B cell (primary cell): ENCODE measurements around the gene SMC1B. TPM values are rescaled to one million over a fixed set of nuclear protein-coding genes. Genes with fewer than 3 reads are reported as not detected.

Source experiments
- ATAC-seq: fragments of 200-7000 bp; cut with Tn5 transposase; one replicate; pipeline ENCODE4 v1.10.0; 2021; ENCODE audit warnings: low read depth, mild to moderate bottlenecking, moderate number of reproducible peaks, moderate library complexity
- CTCF ChIA-PET: fragments of 350-600 bp; sonication (Branson Sonifier 250); formaldehyde crosslinking; loops from one replicate; lab custom pipeline; 2021; ENCODE audit warnings: antibody characterized with exemption, inconsistent platforms; lab: Charles Lee
- POLR2A ChIA-PET: fragments of 350-600 bp; sonication (Branson Sonifier 250); formaldehyde crosslinking; loops from one replicate; lab custom pipeline; 2021; ENCODE audit warnings: antibody characterized with exemption; lab: Charles Lee
- DNase-seq: peaks from one replicate; pipeline ENCODE4 v3.0.0; 2013
- H2AFZ ChIP-seq: 2 replicates; pipeline ENCODE4 v1.6.1; 2012; ENCODE audit warnings: mild to moderate bottlenecking, low read depth, low read length; ENCODE audit not compliant: insufficient read depth, poor library complexity, severe bottlenecking
- H3K27ac ChIP-seq, 2 donors: 1 replicate in 1 of 2; 2 replicates in 1 of 2; pipeline ENCODE4 v1.5.1; 2012 to 2013; ENCODE audit warnings: low read length in 2 of 2, mild to moderate bottlenecking in 2 of 2, moderate library complexity in 1 of 2
- H3K27me3 ChIP-seq, 4 experiments: fragments of 200-600 bp in 1 of 4; sonication (generic) in 1 of 4; replicated peaks in 1 of 4; 1 replicate in 2 of 4; 2 replicates in 2 of 4; pipeline versions ENCODE4 v1.6.1 to v1.7.0; 2013 to 2016; ENCODE audit warnings: low read length in 3 of 4, mild to moderate bottlenecking in 2 of 4, mixed read lengths in 1 of 4, moderate library complexity in 1 of 4; ENCODE audit not compliant: insufficient read depth in 4 of 4, control insufficient read depth in 3 of 4; ENCODE audit errors: control extremely low read depth in 1 of 4
- H3K36me3 ChIP-seq, 2 experiments: replicated peaks in 1 of 2; 1 replicate in 1 of 2; 2 replicates in 1 of 2; pipeline versions ENCODE4 v1.6.1 to v1.7.1; 2013; ENCODE audit warnings: low read length in 1 of 2; ENCODE audit not compliant: insufficient read depth in 2 of 2, control insufficient read depth in 1 of 2; ENCODE audit errors: control extremely low read depth in 1 of 2, extremely low read depth in 1 of 2
- H3K4me1 ChIP-seq, 2 donors: fragments of 200-600 bp in 1 of 2; sonication (generic) in 1 of 2; 1 replicate in 1 of 2; 2 replicates in 1 of 2; pipeline versions ENCODE4 v1.5.1 to v1.6.1; 2013 to 2017; ENCODE audit warnings: low read length in 2 of 2; ENCODE audit not compliant: control insufficient read depth in 2 of 2, insufficient read depth in 2 of 2
- H3K4me2 ChIP-seq: replicated peaks from 2 replicates; pipeline ENCODE3; 2012; ENCODE audit warnings: mild to moderate bottlenecking, low read depth, low read length; ENCODE audit not compliant: poor library complexity, severe bottlenecking
- H3K4me3 ChIP-seq, 5 experiments: fragments of 200-600 bp in 1 of 5; sonication (generic) in 1 of 5; 1 replicate in 3 of 5; 2 replicates in 2 of 5; pipeline versions ENCODE4 v1.5.1 to v1.7.0; 2011 to 2016; ENCODE audit warnings: low read length in 4 of 5, mild to moderate bottlenecking in 4 of 5, low read depth in 2 of 5, control low read depth in 1 of 5, moderate library complexity in 1 of 5; ENCODE audit not compliant: insufficient read depth in 1 of 5; ENCODE audit errors: control extremely low read depth in 1 of 5, extremely low read depth in 1 of 5
- H3K79me2 ChIP-seq: fragments of 200-600 bp; sonication (generic); one replicate; pipeline ENCODE4 v1.6.0; 2016; ENCODE audit warnings: low read length; ENCODE audit not compliant: control insufficient read depth, insufficient read depth
- H3K9ac ChIP-seq: fragments of 200-600 bp; sonication (generic); 2 replicates; pipeline ENCODE4 v1.6.1; 2017; ENCODE audit warnings: mild to moderate bottlenecking, low read length, moderate library complexity
- H3K9me3 ChIP-seq, 3 donors: one replicate each; pipeline versions ENCODE4 v1.6.1 to v1.7.1; 2013; ENCODE audit warnings: low read length in 2 of 3; ENCODE audit not compliant: control insufficient read depth in 2 of 3, insufficient read depth in 1 of 3; ENCODE audit errors: control extremely low read depth in 1 of 3
- H4K20me1 ChIP-seq: 2 replicates; pipeline ENCODE4 v1.6.0; 2012; ENCODE audit warnings: mild to moderate bottlenecking, low read length; ENCODE audit not compliant: insufficient read depth, control insufficient read depth, poor library complexity, severe bottlenecking
- H3K27ac Mint-ChIP-seq: one replicate; pipeline ENCODE4 v1.8.0; 2021; ENCODE audit warnings: mixed read lengths
- H3K27me3 Mint-ChIP-seq: one replicate; pipeline ENCODE4 v1.8.0; 2021; ENCODE audit warnings: mixed read lengths
- H3K4me1 Mint-ChIP-seq: one replicate; pipeline ENCODE4 v1.8.0; 2021; ENCODE audit warnings: mixed read lengths
- H3K4me3 Mint-ChIP-seq: one replicate; pipeline ENCODE4 v1.8.0; 2021; ENCODE audit warnings: mixed read lengths
- H3K9me3 Mint-ChIP-seq: one replicate; pipeline ENCODE4 v1.8.0; 2022; ENCODE audit warnings: mixed read lengths; ENCODE audit not compliant: insufficient read depth
- EZH2 ChIP-seq: IDR thresholded peaks from 2 replicates; pipeline ENCODE4 v1.6.1; 2012; ENCODE audit warnings: borderline replicate concordance, low read depth, mild to moderate bottlenecking, moderate library complexity, low read length; ENCODE audit not compliant: insufficient read depth, poor library complexity, severe bottlenecking
- WGBS: methylation state at CpG from one replicate; pipeline ENCODE4 v1.1.5; 2013; ENCODE audit warnings: missing lambda C conversion rate; ENCODE audit not compliant: insufficient coverage; 5-methylcytosine and 5-hydroxymethylcytosine counted together
- intact Hi-C: fragments of 100-400 bp; cut with micrococcal nuclease; formaldehyde crosslinking; loops from one replicate; pipeline ENCODE4 v1.10.0; 2022
- polyA plus RNA-seq: library from polyadenylated mRNA; depleted of rRNA; stranded (reverse); fragments of >200 nt; gene quantifications from 2 replicates; pipeline ENCODE4 v1.2.3, GENCODE V29; 2012
- total RNA-seq, 2 donors: library from RNA; stranded (reverse); fragments of 120-200 nt in 1 of 2; gene quantifications; 1 replicate in 1 of 2; 2 replicates in 1 of 2; pipeline versions ENCODE4 v1.2.3 to v1.2.4, GENCODE V29; 2013 to 2022
- TF ChIP-seq, protein P1 (sequence below): fragments of 200-600 bp; IDR thresholded peaks from one replicate; pipeline ENCODE4 v1.8.0; 2022; ENCODE audit warnings: antibody characterized with exemption, mild to moderate bottlenecking

Gene SMC1B
- total and polyA plus RNA-seq, 2 donors (not counting 1 experiment from before 2014, with no cell fraction given) = 0.07 TPM; not detected in 1

DNA sequence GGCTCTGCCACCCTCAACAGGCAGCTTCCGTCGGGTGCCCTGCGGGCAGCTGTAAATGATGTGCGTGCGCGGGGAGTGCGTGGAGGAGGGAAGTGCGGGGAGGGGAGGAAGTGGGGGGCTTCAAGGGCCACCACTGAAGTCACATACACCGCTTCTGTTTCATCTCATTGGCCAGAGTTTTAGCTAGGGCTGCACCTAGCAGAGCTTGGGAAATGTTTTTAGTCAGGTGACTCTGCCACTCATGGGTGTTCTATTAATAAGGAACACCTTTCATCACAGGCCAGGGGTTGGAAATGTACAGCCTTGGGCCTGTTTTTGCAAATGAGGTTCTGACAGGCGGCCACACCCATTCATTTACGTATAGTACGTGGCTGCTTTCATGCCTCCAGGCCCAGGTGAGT, 89.1 kb downstream of the SMC1B start:
- H3K27ac Mint-ChIP-seq = no peak overlapping the region
- Histone ChIP-seq H3K9ac (no peak overlapping the region), H3K9me3 (no peaks in the 10 kb centered on the region), H3K4me3 (no peak overlapping the region), H3K27me3 (no peaks in the 10 kb centered on the region), H4K20me1 (peaks cover 20% of the 10 kb centered on the region), H3K27ac (no peak overlapping the region), H3K79me2 (peaks cover 47% of the 10 kb centered on the region), H3K36me3 (peaks cover 0 to 56% of the 10 kb centered on the region in 2 experiments), H3K4me1 (peaks cover 6 to 8% of the 10 kb centered on the region in 2 donors), H3K4me2 (no peak overlapping the region), H2AFZ (no peak overlapping the region)
- peaks cover 13% of the 10 kb centered on the region for H3K4me1 Mint-ChIP-seq
- TF ChIP-seq EZH2 = no peak
- TF ChIP-seq, protein P1, sequence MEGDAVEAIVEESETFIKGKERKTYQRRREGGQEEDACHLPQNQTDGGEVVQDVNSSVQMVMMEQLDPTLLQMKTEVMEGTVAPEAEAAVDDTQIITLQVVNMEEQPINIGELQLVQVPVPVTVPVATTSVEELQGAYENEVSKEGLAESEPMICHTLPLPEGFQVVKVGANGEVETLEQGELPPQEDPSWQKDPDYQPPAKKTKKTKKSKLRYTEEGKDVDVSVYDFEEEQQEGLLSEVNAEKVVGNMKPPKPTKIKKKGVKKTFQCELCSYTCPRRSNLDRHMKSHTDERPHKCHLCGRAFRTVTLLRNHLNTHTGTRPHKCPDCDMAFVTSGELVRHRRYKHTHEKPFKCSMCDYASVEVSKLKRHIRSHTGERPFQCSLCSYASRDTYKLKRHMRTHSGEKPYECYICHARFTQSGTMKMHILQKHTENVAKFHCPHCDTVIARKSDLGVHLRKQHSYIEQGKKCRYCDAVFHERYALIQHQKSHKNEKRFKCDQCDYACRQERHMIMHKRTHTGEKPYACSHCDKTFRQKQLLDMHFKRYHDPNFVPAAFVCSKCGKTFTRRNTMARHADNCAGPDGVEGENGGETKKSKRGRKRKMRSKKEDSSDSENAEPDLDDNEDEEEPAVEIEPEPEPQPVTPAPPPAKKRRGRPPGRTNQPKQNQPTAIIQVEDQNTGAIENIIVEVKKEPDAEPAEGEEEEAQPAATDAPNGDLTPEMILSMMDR = no peak
- 98% methylated on average over 12 of the region's 12 CpGs for WGBS
- CTCF ChIA-PET = no interaction called here
- intact Hi-C loops = no loop called here
- no peaks in the 10 kb centered on the region for H3K9me3 Mint-ChIP-seq
- no peak for DNase-seq
- no peaks in the 10 kb centered on the region for H3K27me3 Mint-ChIP-seq
- H3K4me3 Mint-ChIP-seq = no peak overlapping the region
- no peak for ATAC-seq
- POLR2A ChIA-PET = no interaction called here

DNA sequence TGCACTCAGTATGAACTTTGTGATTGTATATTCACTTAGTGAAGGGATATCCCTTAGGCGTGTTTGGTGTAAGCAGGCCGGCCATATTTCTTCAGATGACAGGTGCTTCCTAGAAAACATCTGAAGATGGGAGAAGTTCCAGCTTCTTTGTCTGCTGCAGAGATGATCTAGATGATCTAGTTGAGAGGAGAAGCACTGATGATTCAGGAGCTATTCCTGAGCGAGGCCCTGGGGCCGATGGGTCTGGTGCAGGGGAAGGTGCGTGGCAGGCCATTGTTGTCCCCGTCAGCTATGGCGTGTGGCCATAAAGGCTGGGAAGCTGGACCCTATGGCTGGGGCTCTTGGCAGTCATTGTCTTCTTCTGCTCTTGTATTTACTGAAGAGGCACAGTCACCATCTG, 89.7 kb downstream of the SMC1B start:
- ChIA-PET CTCF (interaction anchor here (0.6 kb wide), 1 partner anchor 114 kb away, joined by 3 read pairs; no protein-coding TSS in a partner anchor), POLR2A (no interaction called here)
- ATAC-seq (no peak), DNase-seq (no peak)
- Mint-ChIP-seq H3K27ac (no peak overlapping the region), H3K4me3 (no peak overlapping the region), H3K4me1 (peaks cover 19% of the 10 kb centered on the region), H3K9me3 (no peaks in the 10 kb centered on the region), H3K27me3 (no peaks in the 10 kb centered on the region)
- H3K4me2 ChIP-seq = no peak overlapping the region
- TF ChIP-seq EZH2 = no peak
- TF ChIP-seq, protein P1 = no peak
- H4K20me1 ChIP-seq = peaks cover 20% of the 10 kb centered on the region
- WGBS = 83% methylated on average over 6 of the region's 7 CpGs
- peaks cover 53% of the 10 kb centered on the region for H3K79me2 ChIP-seq
- H3K4me1 ChIP-seq = peaks cover 12 to 14% of the 10 kb centered on the region in 2 donors
- no peak overlapping the region for H3K9ac ChIP-seq
- intact Hi-C loops = no loop called here
- H2AFZ ChIP-seq = no peak overlapping the region
- H3K36me3 ChIP-seq = peaks cover 0 to 51% of the 10 kb centered on the region in 2 experiments
- H3K27ac ChIP-seq = no peak overlapping the region
- H3K27me3 ChIP-seq = no peaks in the 10 kb centered on the region
- no peak overlapping the region for H3K4me3 ChIP-seq
- H3K9me3 ChIP-seq = no peaks in the 10 kb centered on the region
